B cell (primary cell): ENCODE results near the gene CLGN. TPM values are rescaled to one million over a fixed set of nuclear protein-coding genes. Genes with fewer than 3 reads are reported as not detected.

Source experiments
- ATAC-seq: fragments of 200-7000 bp; cut with Tn5 transposase; one replicate; pipeline ENCODE4 v1.10.0; 2021; ENCODE audit warnings: low read depth, mild to moderate bottlenecking, moderate number of reproducible peaks, moderate library complexity
- CTCF ChIA-PET: fragments of 350-600 bp; sonication (Branson Sonifier 250); formaldehyde crosslinking; loops from one replicate; lab custom pipeline; 2021; ENCODE audit warnings: antibody characterized with exemption, inconsistent platforms; lab: Charles Lee
- POLR2A ChIA-PET: fragments of 350-600 bp; sonication (Branson Sonifier 250); formaldehyde crosslinking; loops from one replicate; lab custom pipeline; 2021; ENCODE audit warnings: antibody characterized with exemption; lab: Charles Lee
- DNase-seq: peaks from one replicate; pipeline ENCODE4 v3.0.0; 2013
- H2AFZ ChIP-seq: 2 replicates; pipeline ENCODE4 v1.6.1; 2012; ENCODE audit warnings: mild to moderate bottlenecking, low read depth, low read length; ENCODE audit not compliant: insufficient read depth, poor library complexity, severe bottlenecking
- H3K27ac ChIP-seq, 2 donors: 1 replicate in 1 of 2; 2 replicates in 1 of 2; pipeline ENCODE4 v1.5.1; 2012 to 2013; ENCODE audit warnings: low read length in 2 of 2, mild to moderate bottlenecking in 2 of 2, moderate library complexity in 1 of 2
- H3K27me3 ChIP-seq, 4 experiments: fragments of 200-600 bp in 1 of 4; sonication (generic) in 1 of 4; replicated peaks in 1 of 4; 1 replicate in 2 of 4; 2 replicates in 2 of 4; pipeline versions ENCODE4 v1.6.1 to v1.7.0; 2013 to 2016; ENCODE audit warnings: low read length in 3 of 4, mild to moderate bottlenecking in 2 of 4, mixed read lengths in 1 of 4, moderate library complexity in 1 of 4; ENCODE audit not compliant: insufficient read depth in 4 of 4, control insufficient read depth in 3 of 4; ENCODE audit errors: control extremely low read depth in 1 of 4
- H3K36me3 ChIP-seq, 2 experiments: replicated peaks in 1 of 2; 1 replicate in 1 of 2; 2 replicates in 1 of 2; pipeline versions ENCODE4 v1.6.1 to v1.7.1; 2013; ENCODE audit warnings: low read length in 1 of 2; ENCODE audit not compliant: insufficient read depth in 2 of 2, control insufficient read depth in 1 of 2; ENCODE audit errors: control extremely low read depth in 1 of 2, extremely low read depth in 1 of 2
- H3K4me1 ChIP-seq, 2 donors: fragments of 200-600 bp in 1 of 2; sonication (generic) in 1 of 2; 1 replicate in 1 of 2; 2 replicates in 1 of 2; pipeline versions ENCODE4 v1.5.1 to v1.6.1; 2013 to 2017; ENCODE audit warnings: low read length in 2 of 2; ENCODE audit not compliant: control insufficient read depth in 2 of 2, insufficient read depth in 2 of 2
- H3K4me2 ChIP-seq: replicated peaks from 2 replicates; pipeline ENCODE3; 2012; ENCODE audit warnings: mild to moderate bottlenecking, low read depth, low read length; ENCODE audit not compliant: poor library complexity, severe bottlenecking
- H3K4me3 ChIP-seq, 5 experiments: fragments of 200-600 bp in 1 of 5; sonication (generic) in 1 of 5; 1 replicate in 3 of 5; 2 replicates in 2 of 5; pipeline versions ENCODE4 v1.5.1 to v1.7.0; 2011 to 2016; ENCODE audit warnings: low read length in 4 of 5, mild to moderate bottlenecking in 4 of 5, low read depth in 2 of 5, control low read depth in 1 of 5, moderate library complexity in 1 of 5; ENCODE audit not compliant: insufficient read depth in 1 of 5; ENCODE audit errors: control extremely low read depth in 1 of 5, extremely low read depth in 1 of 5
- H3K79me2 ChIP-seq: fragments of 200-600 bp; sonication (generic); one replicate; pipeline ENCODE4 v1.6.0; 2016; ENCODE audit warnings: low read length; ENCODE audit not compliant: control insufficient read depth, insufficient read depth
- H3K9ac ChIP-seq: fragments of 200-600 bp; sonication (generic); 2 replicates; pipeline ENCODE4 v1.6.1; 2017; ENCODE audit warnings: mild to moderate bottlenecking, low read length, moderate library complexity
- H3K9me3 ChIP-seq, 3 donors: one replicate each; pipeline versions ENCODE4 v1.6.1 to v1.7.1; 2013; ENCODE audit warnings: low read length in 2 of 3; ENCODE audit not compliant: control insufficient read depth in 2 of 3, insufficient read depth in 1 of 3; ENCODE audit errors: control extremely low read depth in 1 of 3
- H4K20me1 ChIP-seq: 2 replicates; pipeline ENCODE4 v1.6.0; 2012; ENCODE audit warnings: mild to moderate bottlenecking, low read length; ENCODE audit not compliant: insufficient read depth, control insufficient read depth, poor library complexity, severe bottlenecking
- H3K27ac Mint-ChIP-seq: one replicate; pipeline ENCODE4 v1.8.0; 2021; ENCODE audit warnings: mixed read lengths
- H3K27me3 Mint-ChIP-seq: one replicate; pipeline ENCODE4 v1.8.0; 2021; ENCODE audit warnings: mixed read lengths
- H3K4me1 Mint-ChIP-seq: one replicate; pipeline ENCODE4 v1.8.0; 2021; ENCODE audit warnings: mixed read lengths
- H3K4me3 Mint-ChIP-seq: one replicate; pipeline ENCODE4 v1.8.0; 2021; ENCODE audit warnings: mixed read lengths
- H3K9me3 Mint-ChIP-seq: one replicate; pipeline ENCODE4 v1.8.0; 2022; ENCODE audit warnings: mixed read lengths; ENCODE audit not compliant: insufficient read depth
- EZH2 ChIP-seq: IDR thresholded peaks from 2 replicates; pipeline ENCODE4 v1.6.1; 2012; ENCODE audit warnings: borderline replicate concordance, low read depth, mild to moderate bottlenecking, moderate library complexity, low read length; ENCODE audit not compliant: insufficient read depth, poor library complexity, severe bottlenecking
- WGBS: methylation state at CpG from one replicate; pipeline ENCODE4 v1.1.5; 2013; ENCODE audit warnings: missing lambda C conversion rate; ENCODE audit not compliant: insufficient coverage; 5-methylcytosine and 5-hydroxymethylcytosine counted together
- intact Hi-C: fragments of 100-400 bp; cut with micrococcal nuclease; formaldehyde crosslinking; loops from one replicate; pipeline ENCODE4 v1.10.0; 2022
- polyA plus RNA-seq: library from polyadenylated mRNA; depleted of rRNA; stranded (reverse); fragments of >200 nt; gene quantifications from 2 replicates; pipeline ENCODE4 v1.2.3, GENCODE V29; 2012
- total RNA-seq, 2 donors: library from RNA; stranded (reverse); fragments of 120-200 nt in 1 of 2; gene quantifications; 1 replicate in 1 of 2; 2 replicates in 1 of 2; pipeline versions ENCODE4 v1.2.3 to v1.2.4, GENCODE V29; 2013 to 2022
- TF ChIP-seq, protein P1 (sequence below): fragments of 200-600 bp; IDR thresholded peaks from one replicate; pipeline ENCODE4 v1.8.0; 2022; ENCODE audit warnings: antibody characterized with exemption, mild to moderate bottlenecking

Gene CLGN
- total and polyA plus RNA-seq, 2 donors (not counting 1 experiment from before 2014, with no cell fraction given): not detected

DNA sequence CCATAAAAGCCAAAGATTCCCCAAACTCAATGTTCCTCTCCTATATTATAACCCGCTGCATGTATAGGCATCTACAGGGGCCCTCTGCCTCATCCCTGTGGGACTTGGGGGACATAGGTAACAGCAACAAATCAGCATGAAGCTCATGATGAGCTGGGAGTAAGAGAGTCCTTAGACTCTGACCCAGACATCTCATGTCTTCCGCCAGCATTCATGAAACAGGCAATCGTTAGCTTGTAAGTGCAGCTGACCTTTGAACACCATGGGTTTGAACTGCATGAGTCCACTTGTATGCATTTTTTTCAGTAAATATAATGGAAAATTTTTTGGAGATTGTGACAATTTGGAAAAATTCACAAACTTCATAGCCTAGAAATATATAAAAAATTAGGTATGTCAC, 64.4 kb downstream of the CLGN start:
- intact Hi-C loops: no loop called here
- no CpG with 5 or more reads among the region's 3 CpGs for WGBS
- Histone ChIP-seq H3K9ac (no peak overlapping the region), H3K4me1 (peaks cover 0 to 3% of the 10 kb centered on the region in 2 donors), H3K36me3 (no peaks in the 10 kb centered on the region), H3K27me3 (peaks cover 0 to 2% (median 0%) of the 10 kb centered on the region in 4 experiments), H3K4me2 (no peak overlapping the region), H2AFZ (no peak overlapping the region), H3K27ac (no peak overlapping the region), H3K4me3 (no peak overlapping the region), H3K79me2 (no peaks in the 10 kb centered on the region), H3K9me3 (peaks cover 0 to 2% (median 0%) of the 10 kb centered on the region in 3 donors), H4K20me1 (no peaks in the 10 kb centered on the region)
- no peak overlapping the region for H3K27ac Mint-ChIP-seq
- no peaks in the 10 kb centered on the region for H3K27me3 Mint-ChIP-seq
- DNase-seq: no peak
- H3K4me3 Mint-ChIP-seq: no peak overlapping the region
- ChIA-PET CTCF (interaction anchor here (1.2 to 8.7 kb wide), 8 partner anchors 10 to 522 kb away, joined by 3 to 154 read pairs (median 6); partner anchors contain the start of genes ELMOD2 and SCOC), POLR2A (no interaction called here)
- no peak for TF ChIP-seq EZH2
- TF ChIP-seq, protein P1, sequence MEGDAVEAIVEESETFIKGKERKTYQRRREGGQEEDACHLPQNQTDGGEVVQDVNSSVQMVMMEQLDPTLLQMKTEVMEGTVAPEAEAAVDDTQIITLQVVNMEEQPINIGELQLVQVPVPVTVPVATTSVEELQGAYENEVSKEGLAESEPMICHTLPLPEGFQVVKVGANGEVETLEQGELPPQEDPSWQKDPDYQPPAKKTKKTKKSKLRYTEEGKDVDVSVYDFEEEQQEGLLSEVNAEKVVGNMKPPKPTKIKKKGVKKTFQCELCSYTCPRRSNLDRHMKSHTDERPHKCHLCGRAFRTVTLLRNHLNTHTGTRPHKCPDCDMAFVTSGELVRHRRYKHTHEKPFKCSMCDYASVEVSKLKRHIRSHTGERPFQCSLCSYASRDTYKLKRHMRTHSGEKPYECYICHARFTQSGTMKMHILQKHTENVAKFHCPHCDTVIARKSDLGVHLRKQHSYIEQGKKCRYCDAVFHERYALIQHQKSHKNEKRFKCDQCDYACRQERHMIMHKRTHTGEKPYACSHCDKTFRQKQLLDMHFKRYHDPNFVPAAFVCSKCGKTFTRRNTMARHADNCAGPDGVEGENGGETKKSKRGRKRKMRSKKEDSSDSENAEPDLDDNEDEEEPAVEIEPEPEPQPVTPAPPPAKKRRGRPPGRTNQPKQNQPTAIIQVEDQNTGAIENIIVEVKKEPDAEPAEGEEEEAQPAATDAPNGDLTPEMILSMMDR: no peak
- no peaks in the 10 kb centered on the region for H3K9me3 Mint-ChIP-seq
- H3K4me1 Mint-ChIP-seq: peaks cover 7% of the 10 kb centered on the region
- ATAC-seq: no peak

DNA sequence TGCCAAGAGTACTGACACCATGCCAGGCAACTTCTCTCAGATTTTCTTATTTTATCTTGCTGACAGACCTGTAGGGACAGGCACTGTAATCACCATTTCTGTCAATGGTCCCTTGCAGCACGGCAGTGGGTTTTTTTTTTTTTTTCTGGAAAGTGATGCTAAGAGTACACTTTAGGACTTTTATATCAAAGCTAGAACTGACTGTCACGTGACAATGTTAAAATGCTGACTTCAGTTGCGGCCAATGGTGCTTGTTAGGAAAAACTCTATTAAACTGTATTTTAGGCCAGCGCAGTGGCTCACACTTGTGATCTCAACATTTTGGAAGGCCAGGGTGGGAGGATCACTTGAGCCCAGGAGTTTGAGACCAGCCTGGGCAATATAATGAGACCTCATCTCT, 66.3 kb downstream of the CLGN start:
- peaks cover 0 to 2% (median 0%) of the 10 kb centered on the region in 4 experiments for H3K27me3 ChIP-seq
- WGBS: 93% methylated on average over 3 of the region's 4 CpGs
- DNase-seq: no peak
- Mint-ChIP-seq H3K4me3 (no peak overlapping the region), H3K27ac (no peak overlapping the region), H3K4me1 (peaks cover 7% of the 10 kb centered on the region), H3K27me3 (peaks cover 12% of the 10 kb centered on the region), H3K9me3 (no peaks in the 10 kb centered on the region)
- intact Hi-C loops: no loop called here
- H3K36me3 ChIP-seq: no peaks in the 10 kb centered on the region
- CTCF ChIA-PET: interaction anchor here (0.9 to 8.7 kb wide), 17 partner anchors 13 to 627 kb away, joined by 3 to 154 read pairs (median 10); partner anchors contain the start of genes ELMOD2 and SCOC
- TF ChIP-seq, protein P1: no peak
- no peak for TF ChIP-seq EZH2
- H3K9ac ChIP-seq: no peak overlapping the region
- H3K79me2 ChIP-seq: no peaks in the 10 kb centered on the region
- ATAC-seq: no peak
- no peak overlapping the region for H3K4me2 ChIP-seq
- H3K27ac ChIP-seq: no peak overlapping the region
- peaks cover 0 to 3% of the 10 kb centered on the region in 2 donors for H3K4me1 ChIP-seq
- H2AFZ ChIP-seq: no peak overlapping the region
- peaks cover 0 to 2% (median 0%) of the 10 kb centered on the region in 3 donors for H3K9me3 ChIP-seq
- H3K4me3 ChIP-seq: no peak overlapping the region
- H4K20me1 ChIP-seq: no peaks in the 10 kb centered on the region
- POLR2A ChIA-PET: no interaction called here
